Measurements from ENCODE around the gene SLFN11. TPM values are rescaled to one million over a fixed set of nuclear protein-coding genes. Genes with fewer than 3 reads are reported as not detected.

SLFN11 gene
- total and polyA plus RNA-seq, 2 of the 4 experiments (the other 2 are of a cell fraction), result 29.9 to 144 TPM

GRCh38 chr17:35341411-35341992, 31.9 kb downstream of the SLFN11 start:
- Histone ChIP-seq H4K20me1 (ENCODE audit: insufficient read depth, low read length) (no peaks in the 10 kb centered on the region), H3K27me3 (ENCODE audit: control insufficient read depth, insufficient read depth, low read length) (peaks cover 10% of the 10 kb centered on the region)

More at GRCh38 chr17:35341411-35341992, 31.9 kb downstream of the SLFN11 start:
- no peak overlapping the region for H2BK5ac ChIP-seq (ENCODE audit: low read depth, low read length, poor library complexity, severe bottlenecking)
- DNase-seq (no peak), ATAC-seq (ENCODE audit: low read depth) (no peak)
- H2AFZ ChIP-seq (replicated peaks; ENCODE audit: low read length, poor library complexity), result no peak overlapping the region
- no peaks in the 10 kb centered on the region; the same call in 1 of the 2 replicates for H3K9me1 ChIP-seq (ENCODE audit: insufficient read depth, low read length)
- H3K79me1 ChIP-seq (ENCODE audit: low read depth in 1 of 2, low read length in 2 of 2), result no peaks in the 10 kb centered on the region
- H3K23ac ChIP-seq (ENCODE audit: low read depth, low read length), result no peak overlapping the region
- in situ Hi-C loops (cut with MboI; ENCODE audit: low sequenced_read_pairs) (no loop called here), dilution Hi-C loops (cut with HindIII; ENCODE audit: low sequenced_read_pairs, unreplicated experiment) (no loop called here), intact Hi-C loops (cut with micrococcal nuclease) (no loop called here)
- ChIA-PET POLR2A (ENCODE audit: unreplicated experiment) (no interaction called here), CTCF (no interaction called here)
- H3K18ac ChIP-seq (ENCODE audit: low read depth, low read length), result no peak overlapping the region
- H4K91ac ChIP-seq (ENCODE audit: insufficient read depth, low read depth, low read length), result no peak overlapping the region
- no peak overlapping the region for H3K56ac ChIP-seq (ENCODE audit: extremely low read depth, insufficient read depth, low read length)
- no peak overlapping the region for H2AK9ac ChIP-seq (replicated peaks; ENCODE audit: low read depth, low read length, poor library complexity)
- TF ChIP-seq MXI1 (IDR thresholded peaks at IDR 0.05; ENCODE audit: borderline replicate concordance, low read depth, low read length) (no peak), RAD21 (IDR thresholded peaks at IDR 0.05; ENCODE audit: low read length) (no peak), USF2 (IDR thresholded peaks at IDR 0.05; ENCODE audit: low read depth, low read length) (no peak), MAFK (IDR thresholded peaks at IDR 0.05; ENCODE audit: low read depth, low read length) (no peak), SMC3 (IDR thresholded peaks at IDR 0.05; ENCODE audit: low read depth, low read length) (no peak), MAZ (IDR thresholded peaks at IDR 0.05; ENCODE audit: borderline replicate concordance, low read depth, low read length) (no peak), RCOR1 (IDR thresholded peaks at IDR 0.05; ENCODE audit: insufficient replicate concordance, low read length) (no peak), BHLHE40 (IDR thresholded peaks at IDR 0.05; ENCODE audit: low read depth, low read length) (no peak), NFE2L2 (IDR thresholded peaks at IDR 0.05; ENCODE audit: low read depth, low read length) (no peak)
- H2BK15ac ChIP-seq (ENCODE audit: low read depth, low read length), result no peak overlapping the region
- no peak overlapping the region for H2AK5ac ChIP-seq (ENCODE audit: low read depth, low read length)
- no CpG with 5 or more reads among the region's 5 CpGs for WGBS, 2 experiments (ENCODE audit: extremely low coverage in 2 of 2, insufficient read length in 1 of 2)
- H3K4ac ChIP-seq (ENCODE audit: low read depth, low read length), result no peak overlapping the region
- H2BK120ac ChIP-seq (ENCODE audit: low read depth, low read length), result no peak overlapping the region
- H3K14ac ChIP-seq (replicated peaks; ENCODE audit: low read depth, low read length), result no peak overlapping the region
- H3K9ac ChIP-seq (ENCODE audit: low read depth, low read length), result no peak overlapping the region
- H3K4me2 ChIP-seq (ENCODE audit: low read depth, low read length), result no peak overlapping the region
- H3K36me3 ChIP-seq (ENCODE audit: control insufficient read depth, insufficient read depth, low read length), result no peaks in the 10 kb centered on the region
- H4K8ac ChIP-seq (ENCODE audit: low read depth in 2 of 2, low read length in 2 of 2), result no peak overlapping the region
- no peak overlapping the region for H2BK20ac ChIP-seq (ENCODE audit: low read depth, low read length)
- no peaks in the 10 kb centered on the region for H3K9me3 ChIP-seq (ENCODE audit: control insufficient read depth, insufficient read depth, low read length)
- H3K4me1 ChIP-seq (ENCODE audit: control insufficient read depth, insufficient read depth, low read length), result peaks cover 1% of the 10 kb centered on the region; the same call in 1 of the 2 replicates
- H3K4me3 ChIP-seq (ENCODE audit: insufficient read depth, low read depth, low read length), result no peak overlapping the region
- H4K5ac ChIP-seq (ENCODE audit: low read depth, low read length), result no peak overlapping the region
- BruUV-seq (replicated peaks), result no TSS peak
- H3K27ac ChIP-seq (ENCODE audit: insufficient read depth, low read length), result no peak overlapping the region

Data from IMR-90 (cell line).